HG03064 (cell line): ENCODE results near the gene RPS29.
"Not testable (repeated sequence)": the region's sequence is repeated elsewhere in the genome, so short reads cannot be mapped to it uniquely, and the experiment has no call there.

Source experiments
- ATAC-seq: cut with Tn5 transposase; IDR thresholded peaks from one replicate; pipeline ENCODE4 v1.9.1; 2021; ENCODE audit warnings: low read depth; ENCODE audit not compliant: unreplicated experiment

RPS29 gene

DNA sequence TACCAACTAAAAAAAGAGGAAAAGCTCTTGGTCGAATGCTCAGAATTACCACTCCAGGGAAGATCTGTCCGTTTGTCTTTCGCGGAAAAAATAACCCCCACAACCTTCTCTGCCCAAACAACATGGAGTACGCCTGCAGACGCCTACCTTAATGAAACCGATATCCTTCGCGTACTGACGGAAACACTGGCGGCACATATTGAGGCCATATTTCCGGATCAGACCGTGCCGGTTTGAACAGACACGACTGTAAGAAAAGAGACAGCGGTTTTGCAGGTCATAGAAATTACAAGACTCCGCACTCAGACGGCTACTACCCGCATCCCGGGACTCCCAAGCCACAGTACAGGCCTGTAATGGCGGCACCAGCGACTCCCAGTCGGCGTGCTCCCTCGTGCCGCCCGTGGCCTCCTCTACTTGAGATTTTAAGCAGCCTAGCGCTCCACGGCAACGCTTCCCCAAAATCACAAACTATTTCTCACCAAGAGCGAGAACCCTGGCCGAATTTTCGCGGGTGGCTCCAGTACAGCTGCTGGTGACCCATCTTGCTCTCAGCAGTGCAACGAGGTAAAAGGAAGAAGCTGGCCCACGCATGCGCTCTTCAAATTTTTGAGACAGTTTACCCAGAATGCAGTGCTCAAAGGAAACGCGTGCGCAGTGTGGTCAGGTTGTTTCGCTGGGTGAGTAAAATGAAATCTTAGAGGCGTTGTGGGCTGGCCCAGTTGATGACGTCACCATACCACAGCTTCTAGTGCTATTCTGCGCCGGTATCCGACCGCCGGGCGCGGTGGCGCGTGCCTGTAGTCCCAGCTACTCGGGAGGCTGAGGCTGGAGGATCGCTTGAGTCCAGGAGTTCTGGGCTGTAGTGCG is at the start of gene RPS29:
RPS29 (minus strand) TSS at position 578 of the 870 bp plus-strand sequence; CDS start at position 544, 34 bp downstream.
- ATAC-seq: peak; percentile 85

DNA sequence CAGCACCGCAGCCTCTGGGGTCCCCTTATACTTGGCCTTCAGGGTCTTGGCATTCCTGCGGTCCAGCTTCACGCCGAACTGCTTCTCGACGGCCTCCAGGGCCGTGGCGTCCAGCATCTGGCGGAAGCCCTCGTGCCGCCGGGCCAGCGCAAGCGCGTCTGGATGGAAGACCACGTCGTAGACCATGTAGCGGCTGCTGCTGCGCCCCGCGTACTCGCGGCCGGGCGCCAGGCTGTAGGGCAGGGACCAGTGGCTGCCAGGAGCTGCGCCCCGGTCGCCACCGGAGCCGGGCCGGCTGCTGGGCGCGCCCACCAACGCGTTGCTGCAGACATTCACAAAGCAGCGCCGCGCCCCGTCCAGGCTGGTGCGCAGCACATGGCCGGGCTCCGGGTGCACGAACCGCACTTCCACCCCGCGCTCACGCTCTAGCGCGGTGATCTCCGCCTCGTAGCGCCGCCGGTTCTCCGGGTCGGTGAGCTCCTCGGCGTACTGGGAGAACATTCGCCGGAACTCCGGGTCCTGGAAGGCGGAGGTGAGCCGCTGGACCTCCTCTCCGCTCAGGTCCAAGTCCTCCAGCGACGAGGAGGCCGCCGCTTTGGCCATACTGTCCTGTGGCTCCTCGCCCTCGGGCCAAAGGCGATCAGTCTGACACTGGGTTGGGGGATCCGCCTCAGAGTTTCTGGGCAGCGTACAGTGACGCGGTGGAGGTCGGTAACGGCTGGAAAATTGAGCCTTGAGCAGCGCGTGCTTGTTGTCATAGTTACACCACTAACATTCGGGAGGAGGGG is 48.6 kb upstream of the RPS29 start, which contains the start of gene DNAAF2:
DNAAF2 (minus strand) TSS at position 698 of the 788 bp plus-strand sequence; CDS start at position 603, 95 bp downstream.
- ATAC-seq: peak; percentile 39

DNA sequence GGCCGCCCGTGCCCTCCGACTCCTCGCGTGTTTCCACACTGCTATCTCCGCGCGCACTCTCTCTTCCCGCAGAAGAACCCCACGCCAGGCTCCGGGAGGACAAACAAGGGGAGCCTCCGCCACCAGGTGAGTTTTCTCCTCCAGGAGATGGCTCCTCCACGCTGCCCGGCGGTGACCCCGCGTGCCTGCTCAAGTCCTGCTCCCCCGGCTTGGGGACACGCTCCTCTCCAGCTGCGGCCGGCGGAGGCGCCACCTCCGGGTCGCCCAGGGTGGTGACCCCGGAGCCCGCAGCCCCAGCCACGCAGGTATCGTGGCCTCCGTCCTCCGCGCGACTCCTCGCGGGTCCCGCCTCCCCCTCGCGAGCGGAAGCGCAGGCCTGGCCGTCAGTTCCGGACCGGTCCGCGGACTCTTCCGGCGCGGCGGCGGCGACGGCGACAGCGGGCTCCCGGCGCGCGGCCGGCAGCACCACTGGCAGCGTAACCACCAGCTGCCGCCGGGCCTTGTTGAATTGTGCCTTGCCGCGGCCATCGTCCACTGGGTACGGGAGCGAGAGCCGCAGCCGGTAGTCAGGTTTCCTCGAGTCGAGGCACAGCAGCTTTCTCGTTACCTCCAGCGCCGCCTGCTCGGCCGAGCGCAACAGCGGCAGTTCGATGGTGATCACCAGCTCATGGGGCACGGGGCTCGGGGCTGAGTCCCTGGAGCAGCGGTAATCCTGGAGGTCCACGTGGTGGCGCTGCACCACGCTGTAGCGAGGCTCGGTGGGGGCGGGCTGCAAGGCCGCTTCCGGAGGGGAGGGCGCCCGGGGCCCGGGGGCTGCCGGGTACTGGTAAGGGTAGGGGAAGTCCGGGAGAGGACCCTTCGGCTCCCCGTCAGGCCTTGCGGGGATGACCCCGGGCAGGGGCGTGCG is 47.7 kb upstream of the RPS29 start:
- ATAC-seq: peak; percentile 73

DNA sequence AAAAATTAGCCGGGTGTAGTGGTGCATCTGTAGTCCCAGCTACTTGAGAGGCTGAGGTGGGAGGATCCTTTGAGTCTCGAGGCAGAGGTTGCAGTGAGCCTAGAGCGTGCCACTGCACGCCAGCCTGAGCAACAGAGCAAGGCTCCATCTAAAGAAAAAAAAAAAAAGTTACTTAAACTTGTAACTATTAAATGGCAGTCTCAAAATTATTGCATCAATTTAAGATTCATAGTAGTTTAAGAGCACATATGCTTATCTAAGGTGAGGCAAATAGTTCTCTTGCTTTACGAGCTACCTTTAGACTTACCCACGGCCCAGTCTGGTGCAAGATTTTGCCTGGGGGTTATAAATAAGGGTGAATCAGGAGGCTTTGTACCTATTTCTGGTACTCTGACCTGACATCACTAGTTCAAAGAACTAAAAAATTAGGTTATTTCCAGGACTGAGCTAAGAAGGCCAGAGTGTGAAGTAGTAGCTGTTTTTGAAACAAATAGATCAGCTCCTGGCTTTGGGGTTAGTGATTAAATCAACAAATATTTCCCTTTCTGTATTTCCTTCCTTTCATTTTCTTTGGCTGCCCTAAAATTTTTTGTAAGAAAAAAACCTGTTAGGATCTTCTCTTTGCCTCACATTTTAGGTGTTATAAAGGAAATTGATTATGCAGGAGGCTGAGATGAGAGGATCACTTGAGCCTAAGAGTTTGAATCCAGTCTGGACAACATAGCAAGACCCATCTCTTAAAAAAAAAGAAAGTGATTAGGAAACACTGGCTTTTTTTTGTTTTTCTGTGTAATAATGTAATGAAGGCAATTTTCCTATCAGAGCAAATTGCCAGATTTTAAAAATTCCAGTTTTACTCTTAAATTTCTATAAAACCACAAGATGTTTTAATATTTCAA is 38.0 kb upstream of the RPS29 start:
- no peak for ATAC-seq

GRCh38 chr14:49623387-49623786 is 37.2 kb upstream of the RPS29 start:
- no peak for ATAC-seq

- no peak for ATAC-seq
Measured at GRCh38 chr14:49622022-49622607, 35.9 kb upstream of the RPS29 start.

DNA sequence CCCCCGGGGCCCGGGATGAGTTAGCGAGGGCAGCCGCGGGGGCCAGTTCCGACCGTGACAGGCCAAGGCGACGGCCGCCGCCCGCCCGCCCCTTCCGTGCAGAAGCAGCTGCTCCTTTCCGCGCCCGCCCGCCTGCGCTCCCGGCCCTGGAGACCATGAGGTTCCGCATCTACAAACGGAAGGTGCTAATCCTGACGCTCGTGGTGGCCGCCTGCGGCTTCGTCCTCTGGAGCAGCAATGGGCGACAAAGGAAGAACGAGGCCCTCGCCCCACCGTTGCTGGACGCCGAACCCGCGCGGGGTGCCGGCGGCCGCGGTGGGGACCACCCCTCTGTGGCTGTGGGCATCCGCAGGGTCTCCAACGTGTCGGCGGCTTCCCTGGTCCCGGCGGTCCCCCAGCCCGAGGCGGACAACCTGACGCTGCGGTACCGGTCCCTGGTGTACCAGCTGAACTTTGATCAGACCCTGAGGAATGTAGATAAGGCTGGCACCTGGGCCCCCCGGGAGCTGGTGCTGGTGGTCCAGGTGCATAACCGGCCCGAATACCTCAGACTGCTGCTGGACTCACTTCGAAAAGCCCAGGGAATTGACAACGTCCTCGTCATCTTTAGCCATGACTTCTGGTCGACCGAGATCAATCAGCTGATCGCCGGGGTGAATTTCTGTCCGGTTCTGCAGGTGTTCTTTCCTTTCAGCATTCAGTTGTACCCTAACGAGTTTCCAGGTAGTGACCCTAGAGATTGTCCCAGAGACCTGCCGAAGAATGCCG is 35.1 kb upstream of the RPS29 start:
- ATAC-seq: peak; percentile 29

DNA sequence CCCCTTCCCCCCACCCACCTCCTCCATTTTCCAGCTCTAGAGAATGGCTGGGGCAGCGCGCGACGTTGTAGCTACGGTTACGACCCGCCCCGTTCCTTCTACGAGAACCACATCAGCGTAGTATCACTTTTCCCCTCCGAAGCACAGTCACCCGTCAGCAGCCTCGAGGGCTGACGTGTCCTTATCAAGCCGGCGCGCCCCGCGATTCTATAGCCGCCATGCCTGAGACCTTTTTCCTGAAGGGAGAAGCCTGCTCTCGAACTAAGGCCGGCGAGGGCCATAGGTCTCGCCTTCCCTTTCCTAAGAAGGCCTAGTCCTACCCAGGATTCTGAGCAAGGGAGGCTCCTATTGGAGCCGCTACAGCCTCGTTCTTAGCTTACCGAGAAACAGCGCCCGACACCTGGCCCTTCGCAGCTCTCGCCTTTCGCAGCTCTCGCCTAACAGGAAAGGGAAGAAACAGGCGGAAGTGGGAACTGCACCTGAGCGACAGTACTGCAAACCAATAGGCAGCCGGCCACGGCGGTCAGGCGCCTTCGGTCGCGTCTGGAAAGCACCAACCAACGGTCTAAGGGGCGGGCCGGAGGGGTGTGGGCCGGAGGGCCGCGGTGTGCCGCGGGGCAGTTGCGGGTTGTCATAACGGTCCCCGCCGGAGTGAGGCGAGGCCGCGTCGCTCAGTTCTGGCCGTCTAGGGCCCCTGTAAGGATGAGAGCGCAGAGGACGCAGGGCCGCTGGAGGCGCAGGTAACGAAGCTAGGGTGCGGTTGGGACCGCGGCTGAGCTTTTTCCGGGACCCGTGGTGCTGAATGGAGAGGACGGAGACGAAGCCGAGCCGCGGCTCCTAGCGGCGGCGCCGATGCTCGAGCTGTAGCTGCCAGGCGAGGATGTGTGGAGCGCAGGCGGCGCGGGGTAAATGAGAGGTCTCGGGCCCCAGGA is 34.3 kb upstream of the RPS29 start, which contains the start of the genes MGAT2 and RPL36AL:
MGAT2 (plus strand) TSS at position 618 of the 932 bp plus-strand sequence. CDS start 470 bp downstream, outside the sequence.
RPL36AL (minus strand) TSS at position 445 of the 932 bp plus-strand sequence. CDS start 1,522 bp downstream, outside the sequence.
- ATAC-seq: peak; percentile 93

- ATAC-seq: no peak
Measured at GRCh38 chr14:49619730-49620129, 33.5 kb upstream of the RPS29 start.

GRCh38 chr14:49619273-49619672 is 33.1 kb upstream of the RPS29 start:
- not testable (repeated sequence) for ATAC-seq

- no peak for ATAC-seq
Measured at GRCh38 chr14:49617852-49618519, 31.8 kb upstream of the RPS29 start.

- no peak for ATAC-seq
Measured at GRCh38 chr14:49615776-49616175, 29.6 kb upstream of the RPS29 start.

GRCh38 chr14:49614196-49614595 is 28.0 kb upstream of the RPS29 start:
- no peak for ATAC-seq

DNA sequence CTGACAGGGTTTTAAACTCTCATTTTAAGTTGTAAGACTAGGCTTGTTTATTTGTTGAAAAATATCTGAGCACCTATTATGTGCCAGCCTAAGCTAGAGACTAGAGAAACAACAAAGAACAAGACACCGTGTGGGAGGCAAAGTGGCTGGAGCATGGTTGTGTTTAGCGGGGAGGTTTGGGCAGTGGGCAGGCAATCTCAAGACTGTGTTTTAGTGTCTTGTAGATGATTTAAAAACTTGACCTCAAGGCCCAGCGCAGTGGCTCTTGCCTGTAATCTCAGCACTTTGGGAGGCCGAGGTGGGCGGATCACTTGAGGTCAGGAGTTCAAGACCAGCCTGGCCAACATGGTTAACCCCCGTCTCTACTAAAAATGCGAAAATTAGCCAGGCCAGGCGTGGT is 26.5 kb upstream of the RPS29 start:
- ATAC-seq: no peak

- no peak for ATAC-seq
Measured at GRCh38 chr14:49612251-49612650, 26.1 kb upstream of the RPS29 start.

GRCh38 chr14:49607583-49607982 is 21.4 kb upstream of the RPS29 start:
- ATAC-seq: no peak
